Spleen (tissue), 11 donors: ENCODE data around the gene FES. TPM values are rescaled to one million over a fixed set of nuclear protein-coding genes. Genes with fewer than 3 reads are reported as not detected.
"Not testable (repeated sequence)": the region's sequence is repeated elsewhere in the genome, so short reads cannot be mapped to it uniquely, and the experiment has no call there.

Source experiments
- DNase-seq: peaks from one replicate; pipeline ENCODE4 v3.0.0-alpha.2; 2020
- H3K27ac ChIP-seq, 8 donors: fragments of 200-600 bp; sonication (generic) in 7 of 8; 1 replicate in 4 of 8; 2 replicates in 4 of 8; pipeline versions ENCODE4 v1.5.0 to v1.8.0; 2016 to 2021; ENCODE audit warnings: inconsistent platforms in 4 of 8, mild to moderate bottlenecking in 4 of 8, moderate library complexity in 1 of 8
- H3K27me3 ChIP-seq, 7 donors: fragments of 200-600 bp; sonication (generic) in 6 of 7; replicated peaks in 1 of 7; 1 replicate in 4 of 7; 2 replicates in 3 of 7; pipeline versions ENCODE4 v1.5.0 to v1.8.0; 2016 to 2021; ENCODE audit warnings: inconsistent platforms in 3 of 7, mild to moderate bottlenecking in 1 of 7
- H3K36me3 ChIP-seq, 6 donors: fragments of 200-600 bp; sonication (generic) in 5 of 6; 1 replicate in 4 of 6; 2 replicates in 2 of 6; pipeline versions ENCODE4 v1.5.0 to v1.8.0; 2016 to 2021; ENCODE audit warnings: inconsistent platforms in 2 of 6
- H3K4me1 ChIP-seq, 6 donors: fragments of 200-600 bp; sonication (generic) in 5 of 6; 1 replicate in 3 of 6; 2 replicates in 3 of 6; pipeline versions ENCODE4 v1.5.0 to v1.8.0; 2016 to 2021; ENCODE audit warnings: inconsistent platforms in 3 of 6
- H3K4me3 ChIP-seq, 8 donors: fragments of 200-600 bp; sonication (generic) in 7 of 8; 1 replicate in 4 of 8; 2 replicates in 4 of 8; pipeline versions ENCODE4 v1.5.0 to v1.8.0; 2016 to 2021; ENCODE audit warnings: inconsistent platforms in 4 of 8, mild to moderate bottlenecking in 4 of 8, moderate library complexity in 2 of 8
- H3K9me3 ChIP-seq, 8 donors: fragments of 200-600 bp; sonication (generic) in 7 of 8; 1 replicate in 4 of 8; 2 replicates in 4 of 8; pipeline versions ENCODE4 v1.5.0 to v1.8.0; 2016 to 2021; ENCODE audit warnings: inconsistent platforms in 4 of 8
- CTCF ChIP-seq, 11 experiments: fragments of 200-600 bp in 7 of 11; fragments of 450-650 bp in 4 of 11; sonication (generic) in 4 of 11; IDR thresholded peaks in 8 of 11; conservative IDR thresholded peaks in 3 of 11; 1 replicate in 7 of 11; 2 replicates in 4 of 11; pipeline versions ENCODE4 v1.4.0 to v1.8.0; 2016 to 2021; ENCODE audit warnings: antibody characterized with exemption in 11 of 11, inconsistent platforms in 4 of 11, mild to moderate bottlenecking in 1 of 11
- POLR2A ChIP-seq, 3 donors: fragments of 450-650 bp; IDR thresholded peaks; one replicate each; pipeline ENCODE4 v1.5.1; 2017; ENCODE audit warnings: antibody characterized with exemption in 3 of 3, mild to moderate bottlenecking in 1 of 3
- POLR2AphosphoS5 ChIP-seq, 3 donors: sonication (generic); formaldehyde crosslinking; IDR thresholded peaks; one replicate each; pipeline ENCODE4 v1.5.1; 2017; ENCODE audit warnings: antibody characterized with exemption in 3 of 3
- WGBS, 5 donors: extraction: QIAGEN DNeasy Blood & Tissue Kit in 3 of 5; methylation state at CpG; one replicate each; pipeline versions ENCODE4 v1.1.5 to v1.1.7; 2013 to 2018; 5-methylcytosine and 5-hydroxymethylcytosine counted together
- intact Hi-C: fragments of 100-400 bp; cut with DNase I; formaldehyde crosslinking; loops from one replicate; pipeline ENCODE4 v1.15.0; 2023; ENCODE audit warnings: low total_unique reads
- polyA plus RNA-seq, 3 donors: library from polyadenylated mRNA; stranded (reverse); fragments of 200-250 nt; gene quantifications; one replicate each; pipeline ENCODE4 v1.2.1, GENCODE V29; 2013
- total RNA-seq, 7 donors: library from RNA; depleted of rRNA in 3 of 7; stranded (reverse); fragments of >200 nt in 3 of 7; fragmentation: NEBNext Ultra II Directional in 4 of 7; extraction: Animal tissue kit (Norgen Biotek cat#: 25700) in 4 of 7; gene quantifications; one replicate each; pipeline versions ENCODE4 v1.1.0 to v1.2.1, GENCODE V29; 2016 to 2021
- donor health status: healthy with polysubstance abuse.
- donor health status: DM: no; HTN: no; CAD: no; lungs with moderate emphysema.
- donor health status: DM: no; HTN: no; CAD: no.
- donor health status: Bipolar disorder and iron deficiency.
- donor health status: healthy.
- donor health status: DM: no; HTN: no; CAD: no.
- donor health status: DM: yes; HTN: yes; CAD: no.

The FES gene
- total and polyA plus RNA-seq, 10 donors, result 39.5 to 369 (median 240) TPM

GRCh38 chr15:90924375-90924774, 40.1 kb downstream of the FES start:
- H3K27me3 ChIP-seq, result no peaks in the 10 kb centered on the region
- H3K9me3 ChIP-seq, result no peaks in the 10 kb centered on the region
- no peak for TF ChIP-seq POLR2A (IDR thresholded peaks at IDR 0.05)
- no peak for TF ChIP-seq POLR2AphosphoS5 (IDR thresholded peaks at IDR 0.05)
- no peak for TF ChIP-seq CTCF (IDR thresholded peaks at IDR 0.05 in 8 of 11, conservative IDR thresholded peaks at IDR 0.05 in 3 of 11)
- 71 to 81% (median 77%) methylated on average over 5 of the region's 5 CpGs for WGBS, 5 donors
- H3K4me3 ChIP-seq, result no peak overlapping the region
- peaks cover 0 to 52% (median 27%) of the 10 kb centered on the region in 6 donors for H3K36me3 ChIP-seq
- intact Hi-C loops, result no loop called here
- H3K4me1 ChIP-seq, result peaks cover 0 to 21% (median 13%) of the 10 kb centered on the region in 6 donors
- peak overlapping the region in 1 of 8 donors; percentile 48 for H3K27ac ChIP-seq
- DNase-seq, result no peak

GRCh38 chr15:90926766-90927165, 42.5 kb downstream of the FES start:
- DNase-seq, H3K9me3 ChIP-seq, H3K4me3 ChIP-seq, H3K27me3 ChIP-seq, intact Hi-C loops: not testable (repeated sequence)
- H3K27ac ChIP-seq, result peak overlapping the region in 1 of 8 donors; percentile 99
- H3K36me3 ChIP-seq, result peaks cover 0 to 28% (median 3%) of the 10 kb centered on the region in 6 donors
- H3K4me1 ChIP-seq, result peaks cover 14 to 45% (median 35%) of the 10 kb centered on the region in 6 donors
- 92 to 96% (median 94%) methylated on average over 10 of the region's 10 CpGs for WGBS, 5 donors

- TF ChIP-seq POLR2AphosphoS5 (IDR thresholded peaks at IDR 0.05), result peak in 1 of 3 donors; percentile 20
- Histone ChIP-seq H3K27ac (peak overlapping the region in 7 of 8 donors; percentile 4 to 99 (median 97)), H3K36me3 (peaks cover 0 to 18% (median 0%) of the 10 kb centered on the region in 6 donors), H3K4me1 (peaks cover 21 to 54% (median 47%) of the 10 kb centered on the region in 6 donors)
- WGBS, 5 donors, result 53 to 87% (median 72%) methylated on average over 7 of the region's 7 CpGs
- H3K27me3 ChIP-seq, H3K9me3 ChIP-seq, intact Hi-C loops, DNase-seq, H3K4me3 ChIP-seq: not testable (repeated sequence)
Observed at GRCh38 chr15:90928106-90928505, 43.8 kb downstream of the FES start.

GRCh38 chr15:90929246-90930019, 45.1 kb downstream of the FES start:
- H3K27me3 ChIP-seq, result no peaks in the 10 kb centered on the region
- H3K36me3 ChIP-seq, result peaks cover 0 to 5% (median 0%) of the 10 kb centered on the region in 6 donors
- no peak for TF ChIP-seq POLR2AphosphoS5 (IDR thresholded peaks at IDR 0.05)
- no peak for TF ChIP-seq POLR2A (IDR thresholded peaks at IDR 0.05)
- peak in 1 of 11 experiments; percentile 11 for TF ChIP-seq CTCF (IDR thresholded peaks at IDR 0.05 in 8 of 11, conservative IDR thresholded peaks at IDR 0.05 in 3 of 11)
- WGBS, 5 donors, result 37 to 47% (median 44%) methylated on average over 21 of the region's 21 CpGs
- peak overlapping the region; percentile 40 to 83 (median 54) for H3K4me3 ChIP-seq
- intact Hi-C loops, result no loop called here
- peak overlapping the region; percentile 95 to 99 (median 98) for H3K27ac ChIP-seq
- H3K9me3 ChIP-seq, result no peaks in the 10 kb centered on the region
- H3K4me1 ChIP-seq, result peaks cover 28 to 68% (median 57%) of the 10 kb centered on the region in 6 donors
- DNase-seq, result no peak

GRCh38 chr15:90930861-90931574, 46.7 kb downstream of the FES start:
- Histone ChIP-seq H3K27ac (peak overlapping the region; percentile 95 to 99 (median 98)), H3K9me3 (no peaks in the 10 kb centered on the region), H3K27me3 (no peaks in the 10 kb centered on the region), H3K36me3 (no peaks in the 10 kb centered on the region), H3K4me3 (peak overlapping the region in 7 of 8 donors; percentile 40 to 83 (median 74)), H3K4me1 (peaks cover 38 to 81% (median 69%) of the 10 kb centered on the region in 6 donors)
- intact Hi-C loops, result no loop called here
- no peak for DNase-seq
- WGBS, 5 donors, result 61 to 69% (median 64%) methylated on average over 15 of the region's 15 CpGs
- TF ChIP-seq CTCF (IDR thresholded peaks at IDR 0.05 in 8 of 11, conservative IDR thresholded peaks at IDR 0.05 in 3 of 11) (no peak), POLR2AphosphoS5 (IDR thresholded peaks at IDR 0.05) (no peak), POLR2A (IDR thresholded peaks at IDR 0.05) (no peak)
